Mammary epithelial cell (primary cell): ENCODE data around the gene TUBGCP2.

Experiments
- CTCF ChIP-seq, 2 donors: IDR thresholded peaks in 1 of 2; conservative IDR thresholded peaks in 1 of 2; 2 replicates each; pipeline ENCODE4 v1.5.1; 2011 to 2012; ENCODE audit warnings: inconsistent platforms in 2 of 2, low read length in 2 of 2, mild to moderate bottlenecking in 2 of 2, control low read depth in 1 of 2, low read depth in 1 of 2; ENCODE audit not compliant: insufficient read depth in 1 of 2; ENCODE audit errors: extremely low read depth in 1 of 2
- EZH2 ChIP-seq: IDR thresholded peaks from 2 replicates; pipeline ENCODE4 v1.6.1; 2012; ENCODE audit warnings: low read length, inconsistent platforms, borderline replicate concordance

- TF ChIP-seq CTCF (conservative IDR thresholded peaks at IDR 0.05 in 1 of 2, IDR thresholded peaks at IDR 0.05 in 1 of 2; ENCODE audit: extremely low read depth in 1 of 2, insufficient read depth in 1 of 2, low read depth in 1 of 2, low read length in 2 of 2) (no peak), EZH2 (peak; percentile 77)
Observed at GRCh38 chr10:133229265-133230043, 79.2 kb downstream of the TUBGCP2 start.
